ENCODE results near the gene GPR146. TPM values are rescaled to one million over a fixed set of nuclear protein-coding genes. Genes with fewer than 3 reads are reported as not detected.

The GPR146 gene, protein sequence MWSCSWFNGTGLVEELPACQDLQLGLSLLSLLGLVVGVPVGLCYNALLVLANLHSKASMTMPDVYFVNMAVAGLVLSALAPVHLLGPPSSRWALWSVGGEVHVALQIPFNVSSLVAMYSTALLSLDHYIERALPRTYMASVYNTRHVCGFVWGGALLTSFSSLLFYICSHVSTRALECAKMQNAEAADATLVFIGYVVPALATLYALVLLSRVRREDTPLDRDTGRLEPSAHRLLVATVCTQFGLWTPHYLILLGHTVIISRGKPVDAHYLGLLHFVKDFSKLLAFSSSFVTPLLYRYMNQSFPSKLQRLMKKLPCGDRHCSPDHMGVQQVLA
- polyA plus RNA-seq (2011; rRNA removed) (0.50 and 0.69 TPM in 2 replicates), polyA minus RNA-seq (2011; rRNA and poly(A)+ RNA removed) (0.09 TPM in 1 of 2 replicates, not detected in the other)

DNA sequence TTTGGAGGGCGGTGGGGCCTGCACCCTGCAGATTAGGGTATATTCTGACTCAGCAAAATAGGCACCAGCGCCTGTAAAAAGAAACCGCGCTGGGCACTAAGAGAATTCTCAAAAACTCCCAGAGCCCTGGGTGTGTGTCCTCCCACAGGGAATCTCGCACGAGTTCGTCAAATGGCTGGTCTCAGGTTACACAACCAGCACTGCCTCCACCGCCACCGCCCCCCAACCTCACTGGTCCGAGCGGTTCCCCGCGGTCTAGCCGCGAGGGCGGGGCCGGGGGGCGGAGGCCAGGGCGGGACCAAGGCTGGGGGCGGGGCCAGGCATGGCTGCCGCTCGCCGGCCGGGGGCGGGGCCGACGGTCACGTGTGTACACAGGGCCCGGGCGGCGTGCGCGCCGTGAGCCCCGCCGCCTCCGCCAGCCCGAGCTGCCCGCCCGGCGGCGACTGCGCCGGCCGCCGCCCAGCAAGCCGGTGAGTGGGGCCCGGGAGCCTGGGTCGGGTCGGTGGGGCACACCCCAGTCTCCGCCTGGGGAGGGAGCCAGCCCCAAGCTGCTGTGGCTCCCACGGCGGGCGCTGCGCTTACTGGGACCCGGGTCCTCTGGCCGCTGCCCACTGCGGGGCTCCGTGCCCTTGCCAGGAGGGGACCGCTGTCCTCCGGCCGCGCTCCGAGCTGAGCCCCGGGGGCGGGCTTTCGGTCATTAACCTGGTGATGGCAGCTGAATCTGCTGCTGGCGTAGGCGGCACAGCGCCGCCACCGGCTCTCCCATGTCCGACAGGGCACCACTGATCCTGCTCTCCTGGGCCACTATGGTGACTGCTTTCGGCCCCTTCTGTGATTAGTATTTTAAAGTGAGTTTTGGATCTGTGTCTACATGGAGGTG, at the start of gene GPR146:
TSS of gene GPR146 (plus strand) at position 358 of the 880 bp plus-strand sequence. CDS start 12,970 bp downstream, outside the sequence.
- no peaks in the 10 kb centered on the region for H3K27me3 ChIP-seq (ENCODE audit: control insufficient read depth, insufficient read depth, low read length)
- POLR2A ChIA-PET = interaction anchor here (0.8 to 1.4 kb wide), 3 partner anchors 14 to 93 kb away, joined by 3 to 5 read pairs (median 3); a partner anchor contains a TSS
- peak within 1 kb of the TSS; percentile 78 for H3K27ac ChIP-seq (ENCODE audit: low read depth, low read length)
- H3K4me3 ChIP-seq (ENCODE audit: low read depth, low read length) = peak within 1 kb of the TSS; percentile 62
- TF ChIP-seq, protein P1, sequence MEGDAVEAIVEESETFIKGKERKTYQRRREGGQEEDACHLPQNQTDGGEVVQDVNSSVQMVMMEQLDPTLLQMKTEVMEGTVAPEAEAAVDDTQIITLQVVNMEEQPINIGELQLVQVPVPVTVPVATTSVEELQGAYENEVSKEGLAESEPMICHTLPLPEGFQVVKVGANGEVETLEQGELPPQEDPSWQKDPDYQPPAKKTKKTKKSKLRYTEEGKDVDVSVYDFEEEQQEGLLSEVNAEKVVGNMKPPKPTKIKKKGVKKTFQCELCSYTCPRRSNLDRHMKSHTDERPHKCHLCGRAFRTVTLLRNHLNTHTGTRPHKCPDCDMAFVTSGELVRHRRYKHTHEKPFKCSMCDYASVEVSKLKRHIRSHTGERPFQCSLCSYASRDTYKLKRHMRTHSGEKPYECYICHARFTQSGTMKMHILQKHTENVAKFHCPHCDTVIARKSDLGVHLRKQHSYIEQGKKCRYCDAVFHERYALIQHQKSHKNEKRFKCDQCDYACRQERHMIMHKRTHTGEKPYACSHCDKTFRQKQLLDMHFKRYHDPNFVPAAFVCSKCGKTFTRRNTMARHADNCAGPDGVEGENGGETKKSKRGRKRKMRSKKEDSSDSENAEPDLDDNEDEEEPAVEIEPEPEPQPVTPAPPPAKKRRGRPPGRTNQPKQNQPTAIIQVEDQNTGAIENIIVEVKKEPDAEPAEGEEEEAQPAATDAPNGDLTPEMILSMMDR (IDR thresholded peaks at IDR 0.05; ENCODE audit: low read depth, low read length) = peak; percentile 51
- no peaks in the 10 kb centered on the region; the same call in 1 of the 2 replicates for H3K9me3 ChIP-seq (ENCODE audit: control insufficient read depth, insufficient read depth, low read length)
- peak; percentile 87 for DNase-seq (ENCODE audit: low read depth, low spot score)
- CTCF ChIA-PET = interaction anchor here (0.6 to 2.4 kb wide), 8 partner anchors 14 to 135 kb away, joined by 3 to 11 read pairs (median 3); no protein-coding TSS in a partner anchor

DNA sequence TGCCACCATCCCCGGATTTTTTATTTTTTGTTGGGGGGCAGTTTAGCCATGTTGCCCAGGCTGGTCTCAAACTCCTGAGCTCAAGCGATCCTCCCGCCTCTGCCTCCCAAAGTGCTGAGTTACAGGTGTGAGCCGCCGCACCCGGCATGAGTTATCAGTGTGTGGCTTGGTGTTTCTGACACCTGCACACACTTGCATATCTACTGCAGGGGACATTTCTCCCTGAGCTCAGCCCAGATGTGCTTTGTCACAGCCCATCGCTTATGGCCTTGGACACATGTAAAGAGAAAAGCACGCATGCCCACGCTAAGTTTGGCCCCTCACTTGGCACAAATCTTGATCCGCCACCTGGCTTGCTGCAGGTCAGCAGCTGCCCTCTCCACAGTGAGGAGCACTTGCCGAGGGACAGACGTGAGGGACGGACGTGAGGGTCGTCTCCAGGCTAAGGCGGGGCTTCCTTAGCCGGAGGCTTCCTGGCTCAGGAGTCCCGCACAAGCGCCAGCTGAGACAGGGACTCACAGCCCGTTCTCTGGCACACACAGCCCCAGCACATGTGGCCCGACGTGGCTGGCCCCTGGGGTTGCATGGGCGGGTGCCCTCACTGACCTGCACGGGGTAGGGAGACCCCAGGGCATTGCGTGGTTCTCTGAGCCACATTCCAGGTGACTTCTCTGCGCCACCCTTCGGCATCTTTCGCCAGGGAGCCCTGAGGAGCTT, 49.6 kb upstream of the GPR146 start:
- ChIA-PET POLR2A (no interaction called here), CTCF (interaction anchor here (1.1 to 6.1 kb wide), 4 partner anchors 66 to 189 kb away, joined by 5 to 182 read pairs (median 22); no protein-coding TSS in a partner anchor)
- peaks cover 4% of the 10 kb centered on the region for H3K27me3 ChIP-seq (ENCODE audit: control insufficient read depth, insufficient read depth, low read length)
- TF ChIP-seq, protein P1 (IDR thresholded peaks at IDR 0.05; ENCODE audit: low read depth, low read length) = no peak
- H3K4me3 ChIP-seq (ENCODE audit: low read depth, low read length) = no peak overlapping the region
- H3K9me3 ChIP-seq (ENCODE audit: control insufficient read depth, insufficient read depth, low read length) = no peaks in the 10 kb centered on the region; the same call in 1 of the 2 replicates
- DNase-seq (ENCODE audit: low read depth, low spot score) = no peak
- no peak overlapping the region for H3K27ac ChIP-seq (ENCODE audit: low read depth, low read length)

DNA sequence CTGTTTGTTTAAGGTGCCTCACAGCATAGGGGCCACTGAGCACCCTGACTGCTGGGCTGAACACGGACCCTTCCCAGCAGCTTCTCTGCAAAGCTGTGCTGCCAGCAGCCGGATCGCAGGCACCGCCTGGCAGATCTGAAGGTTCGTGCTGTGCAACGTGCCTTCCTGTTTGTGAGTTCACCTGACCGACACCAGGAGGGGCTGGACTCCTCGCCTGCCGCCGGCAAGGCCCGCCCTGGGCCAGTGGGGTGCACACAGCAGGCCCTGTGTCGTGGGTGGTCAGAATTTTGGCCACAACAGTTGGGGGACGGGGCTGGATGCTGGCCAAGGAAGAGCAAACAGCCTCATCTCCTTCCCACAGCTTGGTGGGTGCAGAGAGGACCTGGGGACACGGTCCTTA, 48.8 kb upstream of the GPR146 start:
- ChIA-PET POLR2A (no interaction called here), CTCF (interaction anchor here (1.1 to 6.1 kb wide), 2 partner anchors 71 to 128 kb away, joined by 5 to 182 read pairs; no protein-coding TSS in a partner anchor)
- H3K4me3 ChIP-seq (ENCODE audit: low read depth, low read length) = no peak overlapping the region
- peaks cover 4% of the 10 kb centered on the region for H3K27me3 ChIP-seq (ENCODE audit: control insufficient read depth, insufficient read depth, low read length)
- TF ChIP-seq, protein P1 (IDR thresholded peaks at IDR 0.05; ENCODE audit: low read depth, low read length) = no peak
- no peak overlapping the region for H3K27ac ChIP-seq (ENCODE audit: low read depth, low read length)
- H3K9me3 ChIP-seq (ENCODE audit: control insufficient read depth, insufficient read depth, low read length) = no peaks in the 10 kb centered on the region; the same call in 1 of the 2 replicates
- no peak for DNase-seq (ENCODE audit: low read depth, low spot score)

DNA sequence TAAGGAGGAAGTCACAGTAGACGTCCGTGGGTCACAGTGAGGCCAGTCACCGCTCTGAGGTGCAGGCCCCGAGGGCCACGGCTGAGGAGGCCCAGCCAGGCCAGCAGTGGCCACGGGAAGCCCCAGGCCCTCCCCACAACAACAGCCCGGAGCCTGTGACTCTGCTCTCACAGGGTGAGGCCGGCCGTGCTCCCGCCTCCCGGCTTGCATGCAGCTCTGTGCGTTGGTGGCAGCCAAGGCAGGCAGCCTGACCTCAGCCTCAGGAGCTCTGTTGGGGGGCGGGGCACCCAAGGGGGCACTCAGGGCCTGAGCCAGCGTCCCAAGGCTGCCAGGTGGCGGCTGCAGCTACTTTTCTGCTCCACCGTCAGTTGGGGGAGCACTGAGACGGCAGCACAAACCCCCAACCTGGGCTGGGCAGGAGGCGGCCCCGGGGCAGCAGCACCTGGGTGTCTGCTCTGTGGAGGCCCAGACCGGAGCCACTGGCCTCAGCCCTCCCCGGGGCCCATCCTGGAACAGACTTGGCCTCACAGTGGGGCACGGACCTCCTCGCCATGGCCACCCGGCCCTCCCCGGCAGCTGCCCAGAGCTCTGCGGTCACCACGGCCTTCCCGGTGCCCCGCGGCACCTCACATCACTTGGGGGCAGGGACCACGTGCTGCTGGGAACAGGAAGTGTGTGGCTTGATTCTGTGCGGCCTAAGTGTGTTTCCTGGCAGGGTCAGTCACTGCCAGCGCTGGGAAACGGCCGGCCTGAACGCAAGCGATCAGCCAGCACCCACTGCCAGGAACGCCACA, 48.1 kb upstream of the GPR146 start:
- Histone ChIP-seq H3K4me3 (ENCODE audit: low read depth, low read length) (no peak overlapping the region), H3K27me3 (ENCODE audit: control insufficient read depth, insufficient read depth, low read length) (peaks cover 4% of the 10 kb centered on the region), H3K27ac (ENCODE audit: low read depth, low read length) (no peak overlapping the region), H3K9me3 (ENCODE audit: control insufficient read depth, insufficient read depth, low read length) (no peaks in the 10 kb centered on the region; the same call in 1 of the 2 replicates)
- CTCF ChIA-PET = interaction anchor here (6.1 kb wide), 1 partner anchor 70 kb away, joined by 182 read pairs; no protein-coding TSS in a partner anchor
- TF ChIP-seq, protein P1 (IDR thresholded peaks at IDR 0.05; ENCODE audit: low read depth, low read length) = no peak
- POLR2A ChIA-PET = no interaction called here
- no peak for DNase-seq (ENCODE audit: low read depth, low spot score)
